Epithelial cell of esophagus (primary cell): ENCODE measurements around the gene POU6F2.

Source experiments
- DNase-seq: peaks from one replicate; pipeline ENCODE4 v3.0.0; 2010; ENCODE audit warnings: low read depth
- H3K4me3 ChIP-seq: 2 replicates; pipeline ENCODE4 v1.5.1; 2011; ENCODE audit warnings: mild to moderate bottlenecking, low read length, control low read depth
- CTCF ChIP-seq: IDR thresholded peaks from 2 replicates; pipeline ENCODE4 v1.5.1; 2011; ENCODE audit warnings: low read depth, mild to moderate bottlenecking, low read length, control low read depth, inconsistent platforms; ENCODE audit not compliant: insufficient read depth; ENCODE audit errors: missing control alignments

Gene POU6F2

GRCh38 chr7:39360038-39360437, 382.3 kb downstream of the POU6F2 start:
- TF ChIP-seq CTCF: no peak
- no peak overlapping the region for H3K4me3 ChIP-seq
- DNase-seq: no peak

GRCh38 chr7:39360766-39361165, 383.1 kb downstream of the POU6F2 start:
- no peak overlapping the region for H3K4me3 ChIP-seq
- TF ChIP-seq CTCF: no peak
- no peak for DNase-seq

GRCh38 chr7:39365751-39366295, 388.1 kb downstream of the POU6F2 start:
- no peak for TF ChIP-seq CTCF
- no peak for DNase-seq
- H3K4me3 ChIP-seq: no peak overlapping the region

- DNase-seq: no peak
- TF ChIP-seq CTCF: no peak
These were observed 389.7 kb downstream of the POU6F2 start for GRCh38 chr7:39367451-39367850.

GRCh38 chr7:39367943-39368342, 390.2 kb downstream of the POU6F2 start:
- no peak for DNase-seq
- H3K4me3 ChIP-seq: no peak overlapping the region
- TF ChIP-seq CTCF: no peak

More at GRCh38 chr7:39367451-39367850, 389.7 kb downstream of the POU6F2 start:
- H3K4me3 ChIP-seq: no peak overlapping the region

- TF ChIP-seq CTCF: no peak
- no peak for DNase-seq
- no peak overlapping the region for H3K4me3 ChIP-seq
These were observed 394.7 kb downstream of the POU6F2 start for GRCh38 chr7:39372383-39372782.

- H3K4me3 ChIP-seq: no peak overlapping the region
- TF ChIP-seq CTCF: no peak
- DNase-seq: no peak
These were observed 396.8 kb downstream of the POU6F2 start for GRCh38 chr7:39374436-39375040.
